ENCODE results near the gene CCDC183. TPM values are rescaled to one million over a fixed set of nuclear protein-coding genes. Genes with fewer than 3 reads are reported as not detected.

CCDC183 gene
- total and polyA plus RNA-seq, 10 of the 15 experiments (the other 5 are each of a cell fraction or from before 2014, with no cell fraction given): 0.04 to 1.2 (median 0.55) TPM; not detected in 5

- BruUV-seq (replicated peaks): no TSS peak
Measured at GRCh38 chr9:136757751-136758140, 38.4 kb upstream of the CCDC183 start.

More at GRCh38 chr9:136757751-136758140, 38.4 kb upstream of the CCDC183 start:
- Histone ChIP-seq H3K4me3 (no peak overlapping the region), H3K9ac (ENCODE audit: control insufficient read depth, insufficient read depth, low read length) (no peak overlapping the region), H2AFZ (ENCODE audit: control insufficient read depth, low read depth, low read length) (no peak overlapping the region), H3K36me3 (ENCODE audit: control insufficient read depth in 2 of 2, insufficient read depth in 2 of 2, low read length in 1 of 2) (no peaks in the 10 kb centered on the region), H4K20me1 (ENCODE audit: control insufficient read depth, insufficient read depth) (no peaks in the 10 kb centered on the region), H3K27me3 (replicated peaks in 1 of 2; ENCODE audit: control insufficient read depth in 2 of 2, insufficient read depth in 2 of 2, low read length in 1 of 2) (0 out of 4 replicates have a peak, but pooled peaks cover 0 to 2% of the 10 kb centered on the region in 2 experiments), H3K4me1 (ENCODE audit: control insufficient read depth, insufficient read depth, low read length) (no peaks in the 10 kb centered on the region), H3K27ac (ENCODE audit: control insufficient read depth, insufficient read depth) (no peak overlapping the region), H3K4me2 (ENCODE audit: control insufficient read depth, insufficient read depth) (no peak overlapping the region), H3K9me3 (replicated peaks; ENCODE audit: control insufficient read depth, insufficient read depth, low read length) (peaks cover 18% of the 10 kb centered on the region; the same call in 2 of the 3 replicates), H3K79me2 (ENCODE audit: control insufficient read depth, insufficient read depth, low read length) (no peaks in the 10 kb centered on the region)
- in situ Hi-C loops (cut with MboI): no loop called here
- intact Hi-C loops (cut with micrococcal nuclease; ENCODE audit: unreplicated experiment): no loop called here
- DNase-seq (ENCODE audit: low read depth, low spot score) (no peak), FAIRE-seq (no peak), ATAC-seq (no peak)
- POLR2A ChIA-PET: no interaction called here
- CTCF ChIA-PET: interaction anchor here (0.6 to 2.3 kb wide), 6 partner anchors 15 to 86 kb away, joined by 3 to 8 read pairs (median 4); no protein-coding TSS in a partner anchor
- WGBS (ENCODE audit: insufficient coverage, insufficient replicate concordance, low lambda C conversion rate, missing lambda C conversion rate): 17% methylated on average over 20 of the region's 20 CpGs
- RAD21 ChIA-PET (ENCODE audit: unreplicated experiment): no interaction called here
- TF ChIP-seq IKZF1 (conservative IDR thresholded peaks at IDR 0.05) (no peak), RAD51 (IDR thresholded peaks at IDR 0.05) (no peak), DPF2 (IDR thresholded peaks at IDR 0.05) (no peak), CUX1 (IDR thresholded peaks at IDR 0.05; ENCODE audit: insufficient replicate concordance, low read depth, low read length) (no peak), CTCF (IDR thresholded peaks at IDR 0.05 in 2 of 3, conservative IDR thresholded peaks at IDR 0.05 in 1 of 3; ENCODE audit: control insufficient read depth in 2 of 3, extremely low read depth in 1 of 3, insufficient read depth in 1 of 3, low read depth in 3 of 3, low read length in 3 of 3) (no peak), CHD2 (IDR thresholded peaks at IDR 0.05; ENCODE audit: borderline replicate concordance, low read depth, low read length) (no peak), SREBF2 (IDR thresholded peaks at IDR 0.05; ENCODE audit: low read length) (no peak), ZNF274 (IDR thresholded peaks at IDR 0.05; ENCODE audit: insufficient read depth, insufficient read length) (no peak), NR2C2 (IDR thresholded peaks at IDR 0.05; ENCODE audit: borderline replicate concordance, control insufficient read depth, insufficient read length, low read depth) (no peak), PAX8 (IDR thresholded peaks at IDR 0.05) (no peak), PAX5 (IDR thresholded peaks at IDR 0.05; ENCODE audit: borderline replicate concordance, low read depth, low read length) (no peak), NRF1 (conservative IDR thresholded peaks at IDR 0.05; ENCODE audit: low read depth, low read length) (no peak), EED (IDR thresholded peaks at IDR 0.05; ENCODE audit: low read depth) (no peak), EP300 (IDR thresholded peaks at IDR 0.05; ENCODE audit: borderline replicate concordance in 1 of 2, control insufficient read depth in 1 of 2, low read depth in 2 of 2, low read length in 2 of 2) (no peak), FOS (IDR thresholded peaks at IDR 0.05; ENCODE audit: borderline replicate concordance, extremely low read depth, insufficient read length) (no peak), ZZZ3 (IDR thresholded peaks at IDR 0.05; ENCODE audit: control insufficient read depth, insufficient read length, low read depth) (no peak), EGR1 (IDR thresholded peaks at IDR 0.05; ENCODE audit: borderline replicate concordance in 1 of 2, low read depth in 2 of 2, low read length in 2 of 2) (no peak), NFIC (IDR thresholded peaks at IDR 0.05; ENCODE audit: low read depth, low read length) (no peak), BRCA1 (IDR thresholded peaks at IDR 0.05; ENCODE audit: low read depth, low read length) (no peak)
- SMC1A ChIA-PET (ENCODE audit: uncharacterized antibody, unreplicated experiment): interaction anchor here (1.5 kb wide), 1 partner anchor 31 kb away, joined by 3 read pairs; no protein-coding TSS in a partner anchor
